ENCODE results near the gene CCDC30. TPM values are rescaled to one million over a fixed set of nuclear protein-coding genes. Genes with fewer than 3 reads are reported as not detected.

CCDC30 gene
- total and polyA plus RNA-seq, 9 of the 15 experiments (the other 6 are each of a cell fraction or from before 2014, with no cell fraction given) = 0.05 to 0.91 (median 0.24) TPM

DNA sequence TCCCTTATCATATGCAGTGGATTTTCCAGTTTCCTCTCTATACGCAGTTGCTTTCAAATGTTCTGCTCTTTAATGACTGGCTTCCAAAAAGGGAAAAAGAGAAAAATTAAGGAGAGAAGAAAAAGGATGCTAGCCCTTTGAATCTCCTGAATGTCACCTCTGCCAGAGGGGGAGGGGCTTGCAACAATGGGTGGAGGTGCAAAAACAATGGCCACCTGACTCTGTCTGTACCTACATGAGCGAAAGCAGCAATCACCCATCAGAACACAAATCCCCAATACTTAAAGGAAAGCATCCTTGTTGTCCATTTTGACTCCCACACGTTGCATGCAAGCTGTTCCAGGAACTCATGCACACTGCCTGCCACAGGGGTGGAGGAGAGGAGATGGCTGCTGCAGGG, 61.2 kb downstream of the CCDC30 start (continued):
- TF ChIP-seq ZNF408 (CRISPR knock-in tag; IDR thresholded peaks at IDR 0.05; ENCODE audit: low read depth) = no peak
- no peak for TF ChIP-seq FOXJ2 (tag; IDR thresholded peaks at IDR 0.05)

DNA sequence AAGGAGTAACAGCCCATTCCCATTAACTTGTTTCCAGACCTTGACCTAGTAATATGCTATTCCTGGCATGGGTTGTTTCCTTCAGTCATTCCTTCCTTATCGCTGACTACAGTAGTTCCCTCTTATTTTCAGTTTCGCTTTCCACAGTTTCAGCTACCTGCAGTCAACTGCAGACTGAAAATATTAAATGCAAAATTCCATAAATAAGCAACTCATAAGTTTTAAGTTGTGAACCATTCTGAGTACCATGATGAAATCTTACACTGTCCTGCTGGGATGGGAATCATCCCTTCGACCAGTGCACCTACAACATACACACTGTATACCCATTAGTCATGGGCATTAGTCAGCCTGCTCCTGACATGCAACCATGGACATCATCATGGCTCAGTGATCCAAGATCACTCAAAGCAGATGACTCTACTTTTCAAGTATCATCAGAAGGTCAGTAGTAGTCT, 66.7 kb downstream of the CCDC30 start:
- Histone ChIP-seq H3K27ac (ENCODE audit: extremely low read depth, low read depth, low read length) (no peak overlapping the region), H3K27me3 (ENCODE audit: control insufficient read depth in 2 of 2, insufficient read depth in 2 of 2, low read length in 2 of 2) (no peaks in the 10 kb centered on the region; a peak in 1 of 5 replicates), H3K4me1 (replicated peaks in 1 of 2; ENCODE audit: control insufficient read depth in 2 of 2, insufficient read depth in 2 of 2, low read length in 2 of 2) (no peaks in the 10 kb centered on the region), H4K20me1 (replicated peaks; ENCODE audit: control insufficient read depth, insufficient read depth, low read length) (no peaks in the 10 kb centered on the region), H3K79me2 (ENCODE audit: control insufficient read depth, insufficient read depth, low read length) (no peaks in the 10 kb centered on the region), H3K9me1 (ENCODE audit: control insufficient read depth, insufficient read depth, low read length) (no peaks in the 10 kb centered on the region), H3K4me3 (no peak overlapping the region), H2AFZ (ENCODE audit: low read depth, low read length) (no peak overlapping the region), H3K4me2 (ENCODE audit: insufficient read depth, low read length) (peak overlapping the region; percentile 39; the same call in 1 of the 2 replicates), H3K9ac (ENCODE audit: insufficient read depth in 1 of 2, low read depth in 2 of 2, low read length in 2 of 2) (no peak overlapping the region), H3K36me3 (ENCODE audit: control insufficient read depth, insufficient read depth, low read length) (no peaks in the 10 kb centered on the region), H3K9me3 (replicated peaks; ENCODE audit: control insufficient read depth, insufficient read depth, low read depth, low read length) (no peaks in the 10 kb centered on the region)
- ATAC-seq (no peak), FAIRE-seq (no peak), DNase-seq (ENCODE audit: extremely low read depth in 1 of 4, low spot score in 3 of 4) (no peak)
- no TSS peak for BruUV-seq (replicated peaks)
- in situ Hi-C loops (cut with MboI) (no loop called here), intact Hi-C loops (cut with micrococcal nuclease) (no loop called here)
- CTCF ChIA-PET (ENCODE audit: low intra/inter-chr PET ratio) = no interaction called here
- WGBS (ENCODE audit: insufficient coverage, low coverage, missing lambda C conversion rate) = 2% methylated on average over 3 of the region's 3 CpGs
- POLR2A ChIA-PET = no interaction called here
- TF ChIP-seq, protein P1, sequence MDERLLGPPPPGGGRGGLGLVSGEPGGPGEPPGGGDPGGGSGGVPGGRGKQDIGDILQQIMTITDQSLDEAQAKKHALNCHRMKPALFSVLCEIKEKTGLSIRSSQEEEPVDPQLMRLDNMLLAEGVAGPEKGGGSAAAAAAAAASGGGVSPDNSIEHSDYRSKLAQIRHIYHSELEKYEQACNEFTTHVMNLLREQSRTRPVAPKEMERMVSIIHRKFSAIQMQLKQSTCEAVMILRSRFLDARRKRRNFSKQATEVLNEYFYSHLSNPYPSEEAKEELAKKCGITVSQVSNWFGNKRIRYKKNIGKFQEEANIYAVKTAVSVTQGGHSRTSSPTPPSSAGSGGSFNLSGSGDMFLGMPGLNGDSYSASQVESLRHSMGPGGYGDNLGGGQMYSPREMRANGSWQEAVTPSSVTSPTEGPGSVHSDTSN (CRISPR knock-in tag; IDR thresholded peaks at IDR 0.05; ENCODE audit: low read depth) = no peak
- TF ChIP-seq, protein P1 (tag; conservative IDR thresholded peaks at IDR 0.05; ENCODE audit: low read depth) = peak; percentile 69
- TF ChIP-seq ZNF766 (CRISPR knock-in tag; conservative IDR thresholded peaks at IDR 0.05) = peak; percentile 32; the same call in 1 of the 2 replicates
- TF ChIP-seq ATF7 (IDR thresholded peaks at IDR 0.05) = 0 out of 2 replicates have a peak, but pooled peaks have one; percentile 22
- TF ChIP-seq ZNF24 (IDR thresholded peaks at IDR 0.05) = 0 out of 2 replicates have a peak, but pooled peaks have one; percentile 32
- TF ChIP-seq, protein P2, sequence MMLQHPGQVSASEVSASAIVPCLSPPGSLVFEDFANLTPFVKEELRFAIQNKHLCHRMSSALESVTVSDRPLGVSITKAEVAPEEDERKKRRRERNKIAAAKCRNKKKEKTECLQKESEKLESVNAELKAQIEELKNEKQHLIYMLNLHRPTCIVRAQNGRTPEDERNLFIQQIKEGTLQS (IDR thresholded peaks at IDR 0.05) = peak; percentile 60
- TF ChIP-seq, protein P2 (CRISPR knock-in tag; conservative IDR thresholded peaks at IDR 0.05) = no peak
- no peak for TF ChIP-seq NRF1 (conservative IDR thresholded peaks at IDR 0.05 in 1 of 2, IDR thresholded peaks at IDR 0.05 in 1 of 2)
- no peak for TF ChIP-seq TCF7L2 (IDR thresholded peaks at IDR 0.05; ENCODE audit: low read depth, low read length)
- no peak for TF ChIP-seq ZNF551 (CRISPR knock-in tag; IDR thresholded peaks at IDR 0.05)
- TF ChIP-seq ZNF445 (CRISPR knock-in tag; IDR thresholded peaks at IDR 0.05; ENCODE audit: low read depth) = no peak
- no peak for TF ChIP-seq CEBPG (CRISPR knock-in tag; IDR thresholded peaks at IDR 0.05)
- peak; percentile 13 to 49; a peak in 2 of 4 replicates for TF ChIP-seq CEBPG (tag; conservative IDR thresholded peaks at IDR 0.05 in 1 of 2, IDR thresholded peaks at IDR 0.05 in 1 of 2)
- 0 out of 2 replicates have a peak, but pooled peaks have one; percentile 19 for TF ChIP-seq EHMT2 (IDR thresholded peaks at IDR 0.05)
- TF ChIP-seq JUND (IDR thresholded peaks at IDR 0.05; ENCODE audit: borderline replicate concordance, low read depth, low read length) = no peak
- peak; percentile 44; the same call in 1 of the 3 replicates for TF ChIP-seq JUND (tag; IDR thresholded peaks at IDR 0.05; ENCODE audit: borderline replicate concordance, low read depth, low read length)
- peak; percentile 56 for TF ChIP-seq FOSL1 (tag; conservative IDR thresholded peaks at IDR 0.05)
